Right atrium auricular region (tissue), 2 donors: ENCODE data around the gene C19orf33. TPM values are rescaled to one million over a fixed set of nuclear protein-coding genes. Genes with fewer than 3 reads are reported as not detected.

Experiments used
- DNase-seq: peaks from one replicate; pipeline ENCODE4 v3.0.0-alpha.2; 2019; ENCODE audit warnings: low spot score
- H3K27ac ChIP-seq, 2 donors: fragments of 200-600 bp; sonication (generic); 1 replicate in 1 of 2; 2 replicates in 1 of 2; pipeline ENCODE4 v1.5.1; 2016 to 2019
- H3K27me3 ChIP-seq, 2 donors: fragments of 200-600 bp; sonication (generic); one replicate each; pipeline versions ENCODE4 v1.5.1 to v1.6.0; 2017 to 2019
- H3K36me3 ChIP-seq: fragments of 200-600 bp; sonication (generic); one replicate; pipeline ENCODE4 v1.5.1; 2016
- H3K4me1 ChIP-seq, 2 donors: fragments of 200-600 bp; sonication (generic); one replicate each; pipeline versions ENCODE4 v1.5.1 to v1.6.0; 2017 to 2019
- H3K4me3 ChIP-seq, 2 donors: fragments of 200-600 bp; sonication (generic); 1 replicate in 1 of 2; 2 replicates in 1 of 2; pipeline ENCODE4 v1.5.1; 2017 to 2019; ENCODE audit warnings: mild to moderate bottlenecking in 1 of 2, moderate library complexity in 1 of 2
- H3K9me3 ChIP-seq, 2 donors: fragments of 200-600 bp; sonication (generic); one replicate each; pipeline ENCODE4 v1.5.1; 2019
- CTCF ChIP-seq, 2 donors: fragments of 200-600 bp; sonication (generic); IDR thresholded peaks; one replicate each; pipeline ENCODE4 v1.5.1; 2019; ENCODE audit warnings: antibody characterized with exemption in 2 of 2
- total RNA-seq, 2 donors: library from RNA; depleted of rRNA; stranded (reverse); fragments of >200 nt; gene quantifications; one replicate each; pipeline ENCODE4 v1.1.0, GENCODE V29; 2016

The C19orf33 gene
- total RNA-seq, 2 donors from 2014 or later: 18.9 to 48.6 TPM

GRCh38 chr19:38284422-38284821, 19.6 kb upstream of the C19orf33 start:
- no peaks in the 10 kb centered on the region for H3K27me3 ChIP-seq
- no peak for TF ChIP-seq CTCF (IDR thresholded peaks at IDR 0.05)
- no peak overlapping the region for H3K4me3 ChIP-seq
- no peak overlapping the region for H3K27ac ChIP-seq
- no peak for DNase-seq
- no peaks in the 10 kb centered on the region for H3K9me3 ChIP-seq
- H3K36me3 ChIP-seq: no peaks in the 10 kb centered on the region
- peaks cover 0 to 9% of the 10 kb centered on the region in 2 donors for H3K4me1 ChIP-seq

DNA sequence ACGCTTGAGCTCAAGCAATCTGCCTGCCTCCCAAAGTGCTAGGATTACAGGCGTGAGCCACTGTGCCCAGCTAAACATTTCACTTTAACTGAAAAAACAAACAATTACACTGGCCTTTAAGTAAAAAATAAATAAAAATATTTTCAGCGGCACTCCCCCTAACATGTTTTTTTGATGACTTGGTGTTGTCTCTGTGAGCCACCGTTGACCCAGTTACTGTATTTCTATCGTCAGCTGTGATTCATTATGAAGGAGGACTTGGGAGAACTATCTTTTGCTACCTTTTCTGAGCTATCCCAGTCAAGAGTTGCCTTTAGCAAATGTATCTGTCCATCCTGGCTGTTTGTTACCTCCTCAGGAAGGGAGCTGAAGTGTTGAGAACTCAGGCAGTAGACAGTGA, 18.5 kb upstream of the C19orf33 start:
- Histone ChIP-seq H3K27ac (no peak overlapping the region), H3K36me3 (no peaks in the 10 kb centered on the region), H3K4me3 (no peak overlapping the region), H3K9me3 (no peaks in the 10 kb centered on the region), H3K27me3 (no peaks in the 10 kb centered on the region), H3K4me1 (peaks cover 0 to under 1% of the 10 kb centered on the region in 2 donors)
- DNase-seq: no peak
- no peak for TF ChIP-seq CTCF (IDR thresholded peaks at IDR 0.05)

DNA sequence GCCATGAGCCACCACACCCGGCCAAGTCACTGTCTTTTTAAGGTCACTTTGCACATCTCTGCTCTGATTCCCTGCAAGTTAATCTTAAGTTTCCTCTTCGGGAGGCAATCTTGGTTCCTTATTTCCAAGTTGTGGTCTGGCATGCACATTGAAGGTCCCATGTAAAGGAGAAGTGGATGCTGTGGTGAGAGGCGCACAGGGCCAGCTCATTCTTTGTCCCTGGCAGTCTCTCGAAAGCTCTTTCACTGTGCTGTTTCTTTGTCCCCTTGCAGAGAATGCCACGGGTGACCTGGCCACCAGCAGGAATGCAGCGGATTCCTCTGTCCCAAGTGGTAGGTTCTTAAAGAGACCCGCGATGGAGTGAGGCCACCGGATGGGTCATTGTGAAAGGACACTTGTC, 16.4 kb upstream of the C19orf33 start:
- H3K27ac ChIP-seq: no peak overlapping the region
- no peaks in the 10 kb centered on the region for H3K27me3 ChIP-seq
- H3K4me1 ChIP-seq: no peaks in the 10 kb centered on the region
- no peak for TF ChIP-seq CTCF (IDR thresholded peaks at IDR 0.05)
- H3K9me3 ChIP-seq: no peaks in the 10 kb centered on the region
- no peak for DNase-seq
- H3K4me3 ChIP-seq: no peak overlapping the region
- H3K36me3 ChIP-seq: no peaks in the 10 kb centered on the region

DNA sequence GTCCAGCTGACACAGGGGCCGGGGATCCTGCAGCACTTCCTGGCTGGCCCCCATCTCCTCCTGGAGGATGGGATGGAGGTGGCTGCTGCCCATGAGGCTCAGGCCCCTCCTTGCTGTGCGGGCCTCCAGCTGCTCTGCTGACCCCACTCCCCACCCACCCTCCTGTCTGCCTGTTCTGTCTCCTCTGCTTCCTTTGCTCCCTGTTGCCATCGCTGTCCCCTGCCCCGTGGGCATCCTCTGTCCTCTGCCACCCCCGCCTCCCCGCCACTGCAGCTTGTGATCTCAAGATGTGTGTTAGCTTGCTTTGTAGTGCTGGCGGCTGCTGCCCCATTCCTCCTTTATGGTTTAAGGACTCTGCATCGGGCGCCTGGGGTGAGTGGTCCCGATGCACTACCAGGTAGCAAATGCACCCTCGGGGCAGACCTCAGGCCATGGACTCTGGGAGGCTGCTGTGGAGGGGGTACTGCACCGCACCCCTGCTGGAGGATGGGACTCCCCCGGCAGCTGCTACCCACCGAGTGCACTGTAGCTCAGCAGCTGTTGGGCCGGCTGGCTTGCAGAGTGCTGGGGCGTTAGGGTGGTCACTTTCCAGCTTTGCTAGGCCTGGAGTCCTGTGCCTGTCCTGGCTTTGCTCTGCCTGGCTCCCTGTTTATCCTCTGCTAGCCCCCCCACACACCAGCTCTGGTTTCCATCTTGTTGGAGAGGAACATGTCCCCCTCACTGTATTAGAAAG, 15.8 kb upstream of the C19orf33 start:
- H3K4me3 ChIP-seq: no peak overlapping the region
- no peak overlapping the region for H3K27ac ChIP-seq
- H3K27me3 ChIP-seq: no peaks in the 10 kb centered on the region
- H3K4me1 ChIP-seq: no peaks in the 10 kb centered on the region
- H3K9me3 ChIP-seq: no peaks in the 10 kb centered on the region
- no peaks in the 10 kb centered on the region for H3K36me3 ChIP-seq
- no peak for DNase-seq
- TF ChIP-seq CTCF (IDR thresholded peaks at IDR 0.05): no peak

- Histone ChIP-seq H3K27me3 (no peaks in the 10 kb centered on the region), H3K4me1 (no peaks in the 10 kb centered on the region), H3K9me3 (no peaks in the 10 kb centered on the region), H3K4me3 (no peak overlapping the region), H3K36me3 (no peaks in the 10 kb centered on the region), H3K27ac (no peak overlapping the region)
- TF ChIP-seq CTCF (IDR thresholded peaks at IDR 0.05): no peak
- no peak for DNase-seq
Measured at GRCh38 chr19:38289955-38290354, 14.1 kb upstream of the C19orf33 start.

DNA sequence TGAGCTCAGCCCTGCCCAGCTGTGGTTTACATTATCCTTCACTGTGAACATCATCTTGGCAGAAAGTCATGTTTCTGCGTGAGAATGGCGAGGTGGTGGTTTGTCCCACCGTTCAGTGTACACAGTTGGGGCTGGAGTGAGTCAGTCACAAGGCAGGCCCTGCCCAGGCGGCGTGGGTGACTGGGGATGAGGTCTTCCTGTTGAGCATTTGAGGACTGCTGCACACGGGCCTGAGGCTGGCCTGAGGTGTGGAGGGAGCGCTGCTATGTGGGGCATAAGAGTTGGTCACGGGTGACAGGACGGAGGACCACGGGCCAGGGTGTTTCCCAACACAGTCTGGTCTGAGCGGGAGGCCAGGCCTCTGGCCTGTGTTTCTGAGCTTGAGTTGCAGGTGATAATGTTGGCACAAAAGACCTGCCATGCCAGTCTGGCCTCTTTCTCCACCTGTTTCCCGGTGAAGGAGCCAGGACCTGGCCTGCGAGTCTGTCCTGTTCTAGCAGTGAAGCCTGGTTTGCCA, 13.4 kb upstream of the C19orf33 start:
- Histone ChIP-seq H3K4me3 (no peak overlapping the region), H3K36me3 (no peaks in the 10 kb centered on the region)

More for the DNA sequence above, 13.4 kb upstream of the C19orf33 start:
- H3K27me3 ChIP-seq: no peaks in the 10 kb centered on the region
- H3K9me3 ChIP-seq: no peaks in the 10 kb centered on the region
- TF ChIP-seq CTCF (IDR thresholded peaks at IDR 0.05): no peak
- H3K27ac ChIP-seq: no peak overlapping the region
- DNase-seq: no peak
- H3K4me1 ChIP-seq: no peaks in the 10 kb centered on the region
